ENCODE results near the gene RUNDC1. TPM values are rescaled to one million over a fixed set of nuclear protein-coding genes. Genes with fewer than 3 reads are reported as not detected.

Gene RUNDC1
- total and polyA plus RNA-seq, 2 experiments from 2014 or later: 6.1 to 11.9 TPM

DNA sequence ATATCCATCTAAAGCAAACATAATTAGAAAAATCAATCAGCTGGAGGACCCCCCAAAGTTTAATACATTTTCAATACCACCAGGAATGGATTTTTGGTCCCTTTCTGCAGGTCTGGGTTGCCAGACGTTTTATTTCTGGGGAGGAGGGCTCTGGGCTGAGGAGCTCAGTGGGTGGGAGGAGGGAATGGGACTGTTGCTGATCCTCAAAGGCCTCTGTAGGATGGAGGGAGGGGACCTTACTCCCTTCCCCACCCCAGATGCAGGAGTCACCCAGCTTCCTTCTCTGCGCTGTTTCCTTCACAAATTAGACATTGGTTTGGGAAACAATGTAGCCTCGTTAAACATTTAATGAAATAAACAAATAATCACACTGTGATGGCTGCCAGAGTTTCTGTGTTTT is 51.3 kb downstream of the RUNDC1 start:
- Histone ChIP-seq H3K4me2 (peak overlapping the region; percentile 66; the same call in 1 of the 2 replicates), H3K36me3 (ENCODE audit: insufficient read depth) (no peaks in the 10 kb centered on the region), H3K4me3 (no peak overlapping the region), H3K9me2 (ENCODE audit: insufficient read depth) (no peaks in the 10 kb centered on the region), H3K27ac (ENCODE audit: low read depth) (no peak overlapping the region; the same call in 1 of the 2 replicates), H3K4me1 (ENCODE audit: insufficient read depth) (peaks cover 60% of the 10 kb centered on the region), H3K79me2 (replicated peaks; ENCODE audit: insufficient read depth) (0 out of 2 replicates have a peak, but pooled peaks cover 4% of the 10 kb centered on the region), H3F3A (replicated peaks; ENCODE audit: low read depth) (peaks cover 18% of the 10 kb centered on the region), H2AFZ (no peak overlapping the region), H4K20me1 (replicated peaks; ENCODE audit: insufficient read depth) (no peaks in the 10 kb centered on the region), H3K27me3 (ENCODE audit: insufficient read depth) (no peaks in the 10 kb centered on the region)
- TF ChIP-seq, protein P1, sequence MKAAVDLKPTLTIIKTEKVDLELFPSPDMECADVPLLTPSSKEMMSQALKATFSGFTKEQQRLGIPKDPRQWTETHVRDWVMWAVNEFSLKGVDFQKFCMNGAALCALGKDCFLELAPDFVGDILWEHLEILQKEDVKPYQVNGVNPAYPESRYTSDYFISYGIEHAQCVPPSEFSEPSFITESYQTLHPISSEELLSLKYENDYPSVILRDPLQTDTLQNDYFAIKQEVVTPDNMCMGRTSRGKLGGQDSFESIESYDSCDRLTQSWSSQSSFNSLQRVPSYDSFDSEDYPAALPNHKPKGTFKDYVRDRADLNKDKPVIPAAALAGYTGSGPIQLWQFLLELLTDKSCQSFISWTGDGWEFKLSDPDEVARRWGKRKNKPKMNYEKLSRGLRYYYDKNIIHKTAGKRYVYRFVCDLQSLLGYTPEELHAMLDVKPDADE (IDR thresholded peaks at IDR 0.05): no peak
- TF ChIP-seq, protein P2, sequence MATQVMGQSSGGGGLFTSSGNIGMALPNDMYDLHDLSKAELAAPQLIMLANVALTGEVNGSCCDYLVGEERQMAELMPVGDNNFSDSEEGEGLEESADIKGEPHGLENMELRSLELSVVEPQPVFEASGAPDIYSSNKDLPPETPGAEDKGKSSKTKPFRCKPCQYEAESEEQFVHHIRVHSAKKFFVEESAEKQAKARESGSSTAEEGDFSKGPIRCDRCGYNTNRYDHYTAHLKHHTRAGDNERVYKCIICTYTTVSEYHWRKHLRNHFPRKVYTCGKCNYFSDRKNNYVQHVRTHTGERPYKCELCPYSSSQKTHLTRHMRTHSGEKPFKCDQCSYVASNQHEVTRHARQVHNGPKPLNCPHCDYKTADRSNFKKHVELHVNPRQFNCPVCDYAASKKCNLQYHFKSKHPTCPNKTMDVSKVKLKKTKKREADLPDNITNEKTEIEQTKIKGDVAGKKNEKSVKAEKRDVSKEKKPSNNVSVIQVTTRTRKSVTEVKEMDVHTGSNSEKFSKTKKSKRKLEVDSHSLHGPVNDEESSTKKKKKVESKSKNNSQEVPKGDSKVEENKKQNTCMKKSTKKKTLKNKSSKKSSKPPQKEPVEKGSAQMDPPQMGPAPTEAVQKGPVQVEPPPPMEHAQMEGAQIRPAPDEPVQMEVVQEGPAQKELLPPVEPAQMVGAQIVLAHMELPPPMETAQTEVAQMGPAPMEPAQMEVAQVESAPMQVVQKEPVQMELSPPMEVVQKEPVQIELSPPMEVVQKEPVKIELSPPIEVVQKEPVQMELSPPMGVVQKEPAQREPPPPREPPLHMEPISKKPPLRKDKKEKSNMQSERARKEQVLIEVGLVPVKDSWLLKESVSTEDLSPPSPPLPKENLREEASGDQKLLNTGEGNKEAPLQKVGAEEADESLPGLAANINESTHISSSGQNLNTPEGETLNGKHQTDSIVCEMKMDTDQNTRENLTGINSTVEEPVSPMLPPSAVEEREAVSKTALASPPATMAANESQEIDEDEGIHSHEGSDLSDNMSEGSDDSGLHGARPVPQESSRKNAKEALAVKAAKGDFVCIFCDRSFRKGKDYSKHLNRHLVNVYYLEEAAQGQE (IDR thresholded peaks at IDR 0.05; ENCODE audit: unreplicated experiment): no peak
- TF ChIP-seq, protein P3, sequence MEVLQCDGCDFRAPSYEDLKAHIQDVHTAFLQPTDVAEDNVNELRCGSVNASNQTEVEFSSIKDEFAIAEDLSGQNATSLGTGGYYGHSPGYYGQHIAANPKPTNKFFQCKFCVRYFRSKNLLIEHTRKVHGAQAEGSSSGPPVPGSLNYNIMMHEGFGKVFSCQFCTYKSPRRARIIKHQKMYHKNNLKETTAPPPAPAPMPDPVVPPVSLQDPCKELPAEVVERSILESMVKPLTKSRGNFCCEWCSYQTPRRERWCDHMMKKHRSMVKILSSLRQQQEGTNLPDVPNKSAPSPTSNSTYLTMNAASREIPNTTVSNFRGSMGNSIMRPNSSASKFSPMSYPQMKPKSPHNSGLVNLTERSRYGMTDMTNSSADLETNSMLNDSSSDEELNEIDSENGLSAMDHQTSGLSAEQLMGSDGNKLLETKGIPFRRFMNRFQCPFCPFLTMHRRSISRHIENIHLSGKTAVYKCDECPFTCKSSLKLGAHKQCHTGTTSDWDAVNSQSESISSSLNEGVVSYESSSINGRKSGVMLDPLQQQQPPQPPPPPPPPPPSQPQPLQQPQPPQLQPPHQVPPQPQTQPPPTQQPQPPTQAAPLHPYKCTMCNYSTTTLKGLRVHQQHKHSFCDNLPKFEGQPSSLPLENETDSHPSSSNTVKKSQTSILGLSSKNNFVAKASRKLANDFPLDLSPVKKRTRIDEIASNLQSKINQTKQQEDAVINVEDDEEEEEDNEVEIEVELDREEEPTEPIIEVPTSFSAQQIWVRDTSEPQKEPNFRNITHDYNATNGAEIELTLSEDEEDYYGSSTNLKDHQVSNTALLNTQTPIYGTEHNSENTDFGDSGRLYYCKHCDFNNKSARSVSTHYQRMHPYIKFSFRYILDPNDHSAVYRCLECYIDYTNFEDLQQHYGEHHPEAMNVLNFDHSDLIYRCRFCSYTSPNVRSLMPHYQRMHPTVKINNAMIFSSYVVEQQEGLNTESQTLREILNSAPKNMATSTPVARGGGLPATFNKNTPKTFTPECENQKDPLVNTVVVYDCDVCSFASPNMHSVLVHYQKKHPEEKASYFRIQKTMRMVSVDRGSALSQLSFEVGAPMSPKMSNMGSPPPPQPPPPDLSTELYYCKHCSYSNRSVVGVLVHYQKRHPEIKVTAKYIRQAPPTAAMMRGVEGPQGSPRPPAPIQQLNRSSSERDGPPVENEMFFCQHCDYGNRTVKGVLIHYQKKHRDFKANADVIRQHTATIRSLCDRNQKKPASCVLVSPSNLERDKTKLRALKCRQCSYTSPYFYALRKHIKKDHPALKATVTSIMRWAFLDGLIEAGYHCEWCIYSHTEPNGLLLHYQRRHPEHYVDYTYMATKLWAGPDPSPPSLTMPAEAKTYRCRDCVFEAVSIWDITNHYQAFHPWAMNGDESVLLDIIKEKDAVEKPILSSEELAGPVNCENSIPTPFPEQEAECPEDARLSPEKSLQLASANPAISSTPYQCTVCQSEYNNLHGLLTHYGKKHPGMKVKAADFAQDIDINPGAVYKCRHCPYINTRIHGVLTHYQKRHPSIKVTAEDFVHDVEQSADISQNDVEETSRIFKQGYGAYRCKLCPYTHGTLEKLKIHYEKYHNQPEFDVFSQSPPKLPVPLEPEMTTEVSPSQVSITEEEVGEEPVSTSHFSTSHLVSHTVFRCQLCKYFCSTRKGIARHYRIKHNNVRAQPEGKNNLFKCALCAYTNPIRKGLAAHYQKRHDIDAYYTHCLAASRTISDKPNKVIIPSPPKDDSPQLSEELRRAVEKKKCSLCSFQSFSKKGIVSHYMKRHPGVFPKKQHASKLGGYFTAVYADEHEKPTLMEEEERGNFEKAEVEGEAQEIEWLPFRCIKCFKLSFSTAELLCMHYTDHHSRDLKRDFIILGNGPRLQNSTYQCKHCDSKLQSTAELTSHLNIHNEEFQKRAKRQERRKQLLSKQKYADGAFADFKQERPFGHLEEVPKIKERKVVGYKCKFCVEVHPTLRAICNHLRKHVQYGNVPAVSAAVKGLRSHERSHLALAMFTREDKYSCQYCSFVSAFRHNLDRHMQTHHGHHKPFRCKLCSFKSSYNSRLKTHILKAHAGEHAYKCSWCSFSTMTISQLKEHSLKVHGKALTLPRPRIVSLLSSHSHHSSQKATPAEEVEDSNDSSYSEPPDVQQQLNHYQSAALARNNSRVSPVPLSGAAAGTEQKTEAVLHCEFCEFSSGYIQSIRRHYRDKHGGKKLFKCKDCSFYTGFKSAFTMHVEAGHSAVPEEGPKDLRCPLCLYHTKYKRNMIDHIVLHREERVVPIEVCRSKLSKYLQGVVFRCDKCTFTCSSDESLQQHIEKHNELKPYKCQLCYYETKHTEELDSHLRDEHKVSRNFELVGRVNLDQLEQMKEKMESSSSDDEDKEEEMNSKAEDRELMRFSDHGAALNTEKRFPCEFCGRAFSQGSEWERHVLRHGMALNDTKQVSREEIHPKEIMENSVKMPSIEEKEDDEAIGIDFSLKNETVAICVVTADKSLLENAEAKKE (CRISPR knock-in tag; IDR thresholded peaks at IDR 0.05): no peak
- TF ChIP-seq POLR2AphosphoS5 (IDR thresholded peaks at IDR 0.05; ENCODE audit: low read depth) (no peak), STAT1 (IDR thresholded peaks at IDR 0.05; ENCODE audit: unreplicated experiment) (no peak), EZH2 (IDR thresholded peaks at IDR 0.05; ENCODE audit: low read depth, unreplicated experiment) (no peak), NANOG (IDR thresholded peaks at IDR 0.05; ENCODE audit: borderline replicate concordance) (no peak), EZH2phosphoT487 (IDR thresholded peaks at IDR 0.05; ENCODE audit: unreplicated experiment) (no peak), JUNB (IDR thresholded peaks at IDR 0.05; ENCODE audit: unreplicated experiment) (no peak)
- ATAC-seq (no peak), DNase-seq (ENCODE audit: low spot score) (no peak)
- peaks cover 21% of the 10 kb centered on the region for H3K36me3 Mint-ChIP-seq (ENCODE audit: low read depth)
- H3K27me3 Mint-ChIP-seq (ENCODE audit: insufficient read depth, low read depth, poor library complexity): peaks cover 30% of the 10 kb centered on the region
- H3K4me3 Mint-ChIP-seq: no peak overlapping the region
- H3K4me1 Mint-ChIP-seq: peaks cover 67% of the 10 kb centered on the region
- 0 out of 2 replicates have a peak overlapping the region, but pooled peaks have one; percentile 31 for H3K27ac Mint-ChIP-seq
- no peaks in the 10 kb centered on the region for H3K9me3 Mint-ChIP-seq

Measured in GM23338 (cell line).